CD4-positive, alpha-beta memory T cell (primary cell): Measurements from ENCODE around the gene COMMD6. TPM values are rescaled to one million over a fixed set of nuclear protein-coding genes. Genes with fewer than 3 reads are reported as not detected.

ENCODE experiments used
- CTCF ChIA-PET: fragments of 350-600 bp; sonication (Branson Sonifier 250); formaldehyde crosslinking; loops from one replicate; lab custom pipeline; 2021; ENCODE audit warnings: inconsistent platforms; ENCODE audit not compliant: partially characterized antibody; lab: Charles Lee
- POLR2A ChIA-PET: fragments of 350-600 bp; sonication (Branson Sonifier 250); formaldehyde crosslinking; loops from one replicate; lab custom pipeline; 2021; ENCODE audit not compliant: partially characterized antibody; lab: Charles Lee
- DNase-seq, 5 donors: peaks; one replicate each; pipeline versions ENCODE4 v3.0.0 to v3.0.0-alpha.2; 2020 to 2022; ENCODE audit warnings: mixed read lengths in 1 of 5
- H3K27ac ChIP-seq: one replicate; pipeline ENCODE4 v1.7.0; 2013; ENCODE audit warnings: low read depth, low read length
- H3K27me3 ChIP-seq: 2 replicates; pipeline ENCODE4 v1.7.0; 2013; ENCODE audit warnings: mild to moderate bottlenecking, low read length, moderate library complexity; ENCODE audit not compliant: insufficient read depth
- H3K36me3 ChIP-seq: 2 replicates; pipeline ENCODE4 v1.7.0; 2013; ENCODE audit warnings: mild to moderate bottlenecking, low read length, moderate library complexity; ENCODE audit not compliant: insufficient read depth
- H3K4me1 ChIP-seq: 2 replicates; pipeline ENCODE4 v1.7.0; 2013; ENCODE audit warnings: mild to moderate bottlenecking, low read length, moderate library complexity; ENCODE audit not compliant: insufficient read depth
- H3K4me3 ChIP-seq, 2 donors: one replicate each; pipeline ENCODE4 v1.7.0; 2013; ENCODE audit warnings: low read length in 2 of 2, mild to moderate bottlenecking in 1 of 2
- H3K9me3 ChIP-seq, 2 donors: one replicate each; pipeline ENCODE4 v1.7.0; 2013; ENCODE audit warnings: low read length in 2 of 2, control low read depth in 1 of 2; ENCODE audit not compliant: control insufficient read depth in 1 of 2
- H3K27ac Mint-ChIP-seq, 7 donors: one replicate each; pipeline ENCODE4 v1.8.0; 2020 to 2021; ENCODE audit warnings: mixed read lengths in 7 of 7, mild to moderate bottlenecking in 6 of 7, inconsistent platforms in 3 of 7, moderate library complexity in 3 of 7
- H3K27me3 Mint-ChIP-seq, 2 donors: one replicate each; pipeline ENCODE4 v1.8.0; 2020 to 2021; ENCODE audit warnings: mixed read lengths in 2 of 2
- H3K36me3 Mint-ChIP-seq, 2 donors: one replicate each; pipeline ENCODE4 v1.8.0; 2020 to 2021; ENCODE audit warnings: mixed read lengths in 2 of 2, inconsistent platforms in 1 of 2, mild to moderate bottlenecking in 1 of 2
- H3K4me1 Mint-ChIP-seq, 4 donors: one replicate each; pipeline ENCODE4 v1.8.0; 2020 to 2021; ENCODE audit warnings: mixed read lengths in 4 of 4, mild to moderate bottlenecking in 1 of 4
- H3K4me3 Mint-ChIP-seq, 8 donors: one replicate each; pipeline ENCODE4 v1.8.0; 2020 to 2021; ENCODE audit warnings: mixed read lengths in 8 of 8, mild to moderate bottlenecking in 7 of 8, moderate library complexity in 6 of 8, inconsistent platforms in 3 of 8
- H3K9me3 Mint-ChIP-seq, 8 donors: one replicate each; pipeline ENCODE4 v1.8.0; 2020 to 2021; ENCODE audit warnings: mixed read lengths in 8 of 8, mild to moderate bottlenecking in 5 of 8, inconsistent platforms in 3 of 8, moderate library complexity in 1 of 8
- intact Hi-C: fragments of 100-400 bp; cut with micrococcal nuclease; formaldehyde crosslinking; loops from one replicate; pipeline ENCODE4 v1.15.1; 2023
- polyA plus RNA-seq, 2 donors: library from polyadenylated mRNA; unstranded; fragments of 300-500 nt; fragmentation: Illumina TruSeq; gene quantifications; one replicate each; pipeline ENCODE4 v1.2.3, GENCODE V29; 2021
- total RNA-seq, 2 experiments: library from RNA; stranded (reverse); gene quantifications; one replicate each; pipeline ENCODE4 v1.2.3, GENCODE V29; 2021

COMMD6 gene
- total and polyA plus RNA-seq, 4 experiments from 2014 or later: 227 to 640 (median 386) TPM

DNA sequence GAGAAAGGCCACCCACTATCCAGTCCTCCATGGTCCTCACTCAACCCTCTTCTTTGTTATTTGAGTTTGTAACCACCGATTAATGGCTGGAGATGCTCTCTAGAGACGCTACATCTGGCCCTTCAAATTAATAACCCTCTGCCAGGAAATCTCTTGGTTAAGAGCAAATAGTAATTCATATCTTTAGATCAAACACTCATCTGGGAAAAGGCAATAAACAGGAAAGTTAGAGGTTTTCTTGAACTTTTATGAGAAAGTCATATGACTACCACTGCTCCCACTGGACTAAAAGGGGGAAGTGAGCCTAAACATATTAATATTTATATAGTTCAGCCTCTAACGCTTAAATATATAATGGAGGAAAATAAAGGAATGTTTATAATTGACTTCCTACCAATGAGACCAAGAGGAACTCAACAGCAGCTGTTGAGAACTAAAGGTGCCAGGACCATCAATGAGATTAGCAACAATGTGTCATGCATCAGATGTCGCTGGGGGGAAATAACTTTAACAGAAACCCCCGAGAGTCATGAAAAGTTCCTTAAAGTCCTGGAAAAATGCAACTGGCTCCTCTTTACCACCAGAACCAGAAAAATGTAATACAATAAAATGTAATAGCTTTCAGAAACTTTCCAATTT lies 58.4 kb downstream of the COMMD6 start:
- CTCF ChIA-PET: no interaction called here
- intact Hi-C loops: no loop called here

DNA sequence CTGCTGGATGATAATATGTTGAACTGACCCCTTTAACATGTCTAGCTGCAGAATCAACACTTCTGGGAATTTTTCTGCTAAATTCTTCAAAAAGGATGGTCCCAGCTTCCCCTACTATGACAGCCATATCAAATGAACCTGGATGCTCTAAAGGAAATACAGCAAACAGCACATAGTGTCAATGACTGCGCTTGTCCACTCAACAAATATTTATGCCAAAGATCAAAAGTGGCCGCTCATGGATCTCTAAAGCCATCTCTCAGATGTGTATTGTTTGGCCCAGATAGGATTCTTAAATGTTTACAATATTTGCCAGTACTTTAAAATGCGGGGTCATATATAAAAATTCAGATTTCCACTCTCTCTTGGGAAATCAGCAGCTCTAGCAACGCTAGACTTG lies 59.0 kb downstream of the COMMD6 start:
- Histone ChIP-seq H3K27me3 (no peaks in the 10 kb centered on the region), H3K4me1 (peaks cover 12% of the 10 kb centered on the region), H3K4me3 (no peak overlapping the region), H3K27ac (no peak overlapping the region), H3K9me3 (no peaks in the 10 kb centered on the region), H3K36me3 (no peaks in the 10 kb centered on the region)
- H3K4me3 Mint-ChIP-seq: no peak overlapping the region
- peaks cover 0 to 4% of the 10 kb centered on the region in 2 donors for H3K36me3 Mint-ChIP-seq
- peaks cover 0 to 1% (median 0%) of the 10 kb centered on the region in 8 donors for H3K9me3 Mint-ChIP-seq
- H3K27ac Mint-ChIP-seq: no peak overlapping the region
- intact Hi-C loops: no loop called here
- H3K4me1 Mint-ChIP-seq: peaks cover 8 to 19% (median 12%) of the 10 kb centered on the region in 4 donors
- DNase-seq: no peak
- ChIA-PET POLR2A (no interaction called here), CTCF (no interaction called here)
- peaks cover 27 to 28% of the 10 kb centered on the region in 2 donors for H3K27me3 Mint-ChIP-seq

More for the DNA sequence above, 58.4 kb downstream of the COMMD6 start:
- H3K27ac ChIP-seq: no peak overlapping the region
- POLR2A ChIA-PET: no interaction called here
- no peaks in the 10 kb centered on the region for H3K36me3 ChIP-seq
- peaks cover 27 to 32% of the 10 kb centered on the region in 2 donors for H3K27me3 Mint-ChIP-seq
- H3K4me3 ChIP-seq: no peak overlapping the region
- no peak for DNase-seq
- H3K9me3 Mint-ChIP-seq: peaks cover 0 to 1% (median 0%) of the 10 kb centered on the region in 8 donors
- peaks cover 0 to 4% of the 10 kb centered on the region in 2 donors for H3K36me3 Mint-ChIP-seq
- H3K27me3 ChIP-seq: no peaks in the 10 kb centered on the region
- H3K4me3 Mint-ChIP-seq: peak overlapping the region in 3 of 8 donors; percentile 15 to 59 (median 18)
- H3K27ac Mint-ChIP-seq: no peak overlapping the region
- H3K4me1 ChIP-seq: peaks cover 12% of the 10 kb centered on the region
- H3K9me3 ChIP-seq: no peaks in the 10 kb centered on the region
- H3K4me1 Mint-ChIP-seq: peaks cover 8 to 19% (median 12%) of the 10 kb centered on the region in 4 donors

Other genes with a start within 250 kb of the COMMD6 start
- 10 to 100 TPM; 63.5 to 67.2 TPM for gene TBC1D4, start 55.7 kb downstream of the COMMD6 start, total RNA-seq
- 10 to 100 TPM in 1 of 2 donors, 1 to 10 TPM in 1; 9.5 to 27.3 TPM for gene TBC1D4, start 55.7 kb downstream of the COMMD6 start, polyA plus RNA-seq
- gene UCHL3, start 11.9 kb upstream of the COMMD6 start, total RNA-seq: 10 to 100 TPM; 17.5 to 20.2 TPM
- 10 to 100 TPM; 47.2 to 87.4 TPM for gene UCHL3, start 11.9 kb upstream of the COMMD6 start, polyA plus RNA-seq
- gene LMO7, start 98.5 kb upstream of the COMMD6 start, total RNA-seq: 10 to 100 TPM; 25.7 to 29.4 TPM
- gene LMO7, start 98.5 kb upstream of the COMMD6 start, polyA plus RNA-seq: 10 to 100 TPM in 1 of 2 donors, 1 to 10 TPM in 1; 5.4 to 14.3 TPM